H1 (cell line): ENCODE results near the gene DCP1A. TPM values are rescaled to one million over a fixed set of nuclear protein-coding genes. Genes with fewer than 3 reads are reported as not detected.

Experiments
- CTCF ChIA-PET: fragments of 300-600 bp; sonication (Branson Sonifier 250); formaldehyde crosslinking; loops from one replicate; lab custom pipeline; 2021; ENCODE audit not compliant: partially characterized antibody; lab: Charles Lee
- POLR2A ChIA-PET: fragments of 300-600 bp; sonication (Branson Sonifier 250); formaldehyde crosslinking; loops from one replicate; lab custom pipeline; 2021; ENCODE audit warnings: inconsistent platforms; ENCODE audit not compliant: partially characterized antibody; lab: Charles Lee
- DNase-seq, 2 experiments: peaks; one replicate each; pipeline versions ENCODE4 v3.0.0 to v3.0.0-alpha.2; 2010 to 2022; ENCODE audit warnings: low spot score in 2 of 2, low read depth in 1 of 2, mixed read lengths in 1 of 2
- FAIRE-seq: peaks from 2 replicates; lab custom pipeline; 2011; peaks lifted over from hg19 to GRCh38; lab: Jason Lieb, UNC
- H2AFZ ChIP-seq: 2 replicates; pipeline ENCODE4 v1.8.1; 2012; ENCODE audit warnings: low read length, inconsistent platforms
- H2AK5ac ChIP-seq: 2 replicates; pipeline ENCODE4 v1.6.1; 2013; ENCODE audit warnings: low read depth, low read length
- H2BK120ac ChIP-seq: replicated peaks from 2 replicates; pipeline ENCODE3; 2013; ENCODE audit warnings: low read depth, low read length, inconsistent platforms
- H2BK12ac ChIP-seq: 2 replicates; pipeline ENCODE4 v1.6.1; 2013; ENCODE audit warnings: low read depth, low read length
- H2BK15ac ChIP-seq: 2 replicates; pipeline ENCODE4 v1.6.1; 2013; ENCODE audit warnings: low read length
- H2BK20ac ChIP-seq: 2 replicates; pipeline ENCODE4 v1.6.1; 2013; ENCODE audit warnings: low read length
- H2BK5ac ChIP-seq: 2 replicates; pipeline ENCODE4 v1.6.1; 2013; ENCODE audit warnings: low read depth, low read length
- H3K14ac ChIP-seq: 2 replicates; pipeline ENCODE4 v1.6.1; 2013; ENCODE audit warnings: inconsistent platforms; ENCODE audit not compliant: insufficient read length
- H3K18ac ChIP-seq: 2 replicates; pipeline ENCODE4 v1.6.1; 2013; ENCODE audit warnings: low read length; ENCODE audit errors: extremely low read depth
- H3K23ac ChIP-seq: 2 replicates; pipeline ENCODE4 v1.6.1; 2013; ENCODE audit warnings: inconsistent platforms; ENCODE audit not compliant: insufficient read length
- H3K23me2 ChIP-seq: 2 replicates; pipeline ENCODE4 v1.6.1; 2013; ENCODE audit warnings: low read depth, low read length
- H3K27ac ChIP-seq: 2 replicates; pipeline ENCODE4 v1.6.1; 2011; ENCODE audit warnings: low read depth, low read length, inconsistent platforms
- H3K27me3 ChIP-seq, 4 experiments: replicated peaks in 1 of 4; 1 replicate in 1 of 4; 2 replicates in 3 of 4; pipeline versions ENCODE4 v1.6.1 to v1.8.1; 2011 to 2013; ENCODE audit warnings: low read length in 3 of 4, mild to moderate bottlenecking in 3 of 4, inconsistent platforms in 2 of 4, mixed read lengths in 2 of 4, moderate library complexity in 1 of 4; ENCODE audit not compliant: control insufficient read depth in 3 of 4, insufficient read depth in 3 of 4; ENCODE audit errors: extremely low read depth in 1 of 4
- H3K36me3 ChIP-seq, 4 experiments: 2 replicates each; pipeline versions ENCODE4 v1.6.1 to v1.8.1; 2011 to 2013; ENCODE audit warnings: mild to moderate bottlenecking in 4 of 4, low read length in 3 of 4, moderate library complexity in 2 of 4, control low read depth in 1 of 4, inconsistent platforms in 1 of 4; ENCODE audit not compliant: insufficient read depth in 4 of 4, control insufficient read depth in 2 of 4
- H3K4ac ChIP-seq: replicated peaks from 2 replicates; pipeline ENCODE3; 2013; ENCODE audit warnings: low read length, low read depth, mixed read lengths, inconsistent platforms; ENCODE audit not compliant: insufficient read length
- H3K4me1 ChIP-seq, 4 experiments: replicated peaks in 1 of 4; 1 replicate in 1 of 4; 2 replicates in 3 of 4; pipeline versions ENCODE4 v1.6.1 to v1.8.1; 2011 to 2013; ENCODE audit warnings: low read length in 3 of 4, inconsistent platforms in 2 of 4, mixed read lengths in 1 of 4; ENCODE audit not compliant: insufficient read depth in 4 of 4, control insufficient read depth in 3 of 4
- H3K4me2 ChIP-seq, 2 experiments: 2 replicates each; pipeline versions ENCODE4 v1.6.1 to v1.8.1; 2011 to 2013; ENCODE audit warnings: low read depth in 2 of 2, low read length in 2 of 2, control low read depth in 1 of 2, inconsistent platforms in 1 of 2, mild to moderate bottlenecking in 1 of 2; ENCODE audit not compliant: insufficient read depth in 1 of 2
- H3K4me3 ChIP-seq, 4 experiments: fragments of 200-600, 300-600 bp in 1 of 4; sonication (generic), shearing (Covaris generic), sonication (Bioruptor Twin) in 1 of 4; 2 replicates each; pipeline versions ENCODE4 v1.5.1 to v1.8.1; 2011 to 2016; ENCODE audit warnings: low read length in 4 of 4, low read depth in 3 of 4, control low read depth in 2 of 4, inconsistent platforms in 2 of 4, mild to moderate bottlenecking in 2 of 4, mixed read lengths in 1 of 4, moderate library complexity in 1 of 4; ENCODE audit not compliant: insufficient read depth in 2 of 4; ENCODE audit errors: extremely low read depth in 1 of 4
- H3K56ac ChIP-seq: replicated peaks from 2 replicates; pipeline ENCODE3; 2013; ENCODE audit warnings: low read depth, mild to moderate bottlenecking, mixed read lengths, low read length, inconsistent platforms; ENCODE audit not compliant: insufficient read length
- H3K79me1 ChIP-seq: 2 replicates; pipeline ENCODE4 v1.6.1; 2013; ENCODE audit warnings: low read depth, low read length, control low read depth
- H3K79me2 ChIP-seq, 2 experiments: 2 replicates each; pipeline versions ENCODE4 v1.6.1 to v1.8.1; 2012 to 2013; ENCODE audit warnings: low read length in 2 of 2, mild to moderate bottlenecking in 2 of 2, inconsistent platforms in 1 of 2; ENCODE audit not compliant: insufficient read depth in 2 of 2, control insufficient read depth in 1 of 2
- H3K9ac ChIP-seq, 4 experiments: replicated peaks in 1 of 4; 1 replicate in 1 of 4; 2 replicates in 3 of 4; pipeline versions ENCODE4 v1.6.1 to v1.8.1; 2011 to 2013; ENCODE audit warnings: low read depth in 3 of 4, low read length in 3 of 4, control low read depth in 2 of 4, mild to moderate bottlenecking in 2 of 4, moderate library complexity in 2 of 4, inconsistent platforms in 1 of 4; ENCODE audit errors: extremely low read depth in 1 of 4
- H3K9me3 ChIP-seq, 2 experiments: 2 replicates each; pipeline versions ENCODE4 v1.6.1 to v1.8.1; 2012 to 2013; ENCODE audit warnings: mild to moderate bottlenecking in 2 of 2, moderate library complexity in 2 of 2, control low read depth in 1 of 2, inconsistent platforms in 1 of 2, low read depth in 1 of 2, low read length in 1 of 2, mixed read lengths in 1 of 2; ENCODE audit not compliant: insufficient read depth in 2 of 2
- H4K20me1 ChIP-seq, 2 experiments: replicated peaks in 1 of 2; 2 replicates each; pipeline versions ENCODE3 to v1.8.1; 2011 to 2013; ENCODE audit warnings: inconsistent platforms in 2 of 2, low read length in 2 of 2, mild to moderate bottlenecking in 1 of 2; ENCODE audit not compliant: insufficient read depth in 2 of 2, control insufficient read depth in 1 of 2
- H4K5ac ChIP-seq: 2 replicates; pipeline ENCODE4 v1.6.1; 2013; ENCODE audit warnings: low read length, low read depth, mixed read lengths, inconsistent platforms; ENCODE audit not compliant: insufficient read length
- H4K8ac ChIP-seq: 2 replicates; pipeline ENCODE4 v1.8.0; 2013; ENCODE audit warnings: mild to moderate bottlenecking, moderate library complexity, low read length, inconsistent platforms; ENCODE audit not compliant: insufficient read depth; ENCODE audit errors: extremely low read depth
- H4K91ac ChIP-seq: replicated peaks from 2 replicates; pipeline ENCODE3; 2013; ENCODE audit warnings: low read length, mixed read lengths, inconsistent platforms; ENCODE audit not compliant: insufficient read length
- ATF3 ChIP-seq: IDR thresholded peaks from 2 replicates; pipeline ENCODE4 v1.6.1; 2011; ENCODE audit warnings: low read depth, mild to moderate bottlenecking, low read length; ENCODE audit not compliant: insufficient read depth
- CTBP2 ChIP-seq: IDR thresholded peaks from 2 replicates; pipeline ENCODE4 v1.7.0; 2011; ENCODE audit warnings: borderline replicate concordance, mild to moderate bottlenecking, moderate library complexity, mixed read lengths, low read length; ENCODE audit not compliant: insufficient read depth, insufficient read length
- EGR1 ChIP-seq: IDR thresholded peaks from 2 replicates; pipeline ENCODE4 v1.6.1; 2011; ENCODE audit warnings: low read depth, low read length, borderline replicate concordance
- EP300 ChIP-seq, 2 experiments: IDR thresholded peaks; 1 replicate in 1 of 2; 2 replicates in 1 of 2; pipeline ENCODE4 v1.6.1; 2011 to 2012; ENCODE audit warnings: low read depth in 2 of 2, low read length in 2 of 2, mild to moderate bottlenecking in 2 of 2, borderline replicate concordance in 1 of 2, inconsistent platforms in 1 of 2, moderate library complexity in 1 of 2
- HDAC2 ChIP-seq, 2 experiments: fragments of 300-600 bp in 1 of 2; sonication (generic) in 1 of 2; IDR thresholded peaks; 2 replicates each; pipeline ENCODE4 v1.6.1; 2011 to 2012; ENCODE audit warnings: low read depth in 2 of 2, low read length in 2 of 2, mild to moderate bottlenecking in 2 of 2, moderate library complexity in 2 of 2, borderline replicate concordance in 1 of 2, inconsistent platforms in 1 of 2
- JUN ChIP-seq: IDR thresholded peaks from 2 replicates; pipeline ENCODE4 v1.6.1; 2011; ENCODE audit warnings: low read depth, mild to moderate bottlenecking, improper control_type of control experiment, low read length
- KDM5A ChIP-seq: fragments of 200-600 bp; IDR thresholded peaks from 2 replicates; pipeline ENCODE4 v1.7.1; 2012; ENCODE audit warnings: mild to moderate bottlenecking, low read length, inconsistent platforms, mixed read lengths
- POLR2A ChIP-seq, 2 experiments: IDR thresholded peaks; 1 replicate in 1 of 2; 2 replicates in 1 of 2; pipeline ENCODE4 v1.6.1; 2011; ENCODE audit warnings: low read depth in 2 of 2, low read length in 2 of 2, mild to moderate bottlenecking in 2 of 2; ENCODE audit errors: control extremely low read depth in 1 of 2
- POLR2AphosphoS5 ChIP-seq: IDR thresholded peaks from 2 replicates; pipeline ENCODE4 v1.6.1; 2011; ENCODE audit warnings: low read depth, low read length
- RAD21 ChIP-seq, 2 experiments: IDR thresholded peaks in 1 of 2; conservative IDR thresholded peaks in 1 of 2; 2 replicates each; pipeline ENCODE4 v1.6.1; 2011; ENCODE audit warnings: low read depth in 2 of 2, low read length in 2 of 2, improper control_type of control experiment in 1 of 2, inconsistent platforms in 1 of 2, mild to moderate bottlenecking in 1 of 2, moderate library complexity in 1 of 2
- SP4 ChIP-seq: IDR thresholded peaks from 2 replicates; pipeline ENCODE4 v1.6.1; 2012; ENCODE audit warnings: low read length, inconsistent platforms
- TAF1 ChIP-seq: IDR thresholded peaks from 2 replicates; pipeline ENCODE4 v1.6.1; 2011; ENCODE audit warnings: mild to moderate bottlenecking, low read depth, low read length
- TBP ChIP-seq: IDR thresholded peaks from 2 replicates; pipeline ENCODE4 v1.6.1; 2011; ENCODE audit warnings: low read depth, low read length, improper control_type of control experiment
- WGBS, 2 experiments: shearing (Covaris generic) in 1 of 2; methylation state at CpG; one replicate each; pipeline versions ENCODE4 v1.1.6 to v1.1.7; 2013 to 2015; ENCODE audit warnings: low lambda C conversion rate in 2 of 2, mixed read lengths in 2 of 2, inconsistent platforms in 1 of 2, low coverage in 1 of 2, missing lambda C conversion rate in 1 of 2; ENCODE audit not compliant: insufficient replicate concordance in 2 of 2, insufficient coverage in 1 of 2, insufficient read length in 1 of 2; ENCODE audit errors: extremely low coverage in 1 of 2, missing lambda C conversion rate in 1 of 2; 5-methylcytosine and 5-hydroxymethylcytosine counted together
- polyA plus RNA-seq, 7 experiments: library from polyadenylated mRNA; depleted of rRNA in 3 of 7; stranded (reverse) in 5 of 7; unstranded in 2 of 7; fragments of >200 nt in 5 of 7; fragments of 200-250 nt in 2 of 7; gene quantifications; 1 replicate in 5 of 7; 2 replicates in 1 of 7; 4 replicates in 1 of 7; pipeline versions ENCODE4 v1.2.1 to v1.2.3, GENCODE V29; 2011 to 2013; ENCODE audit warnings: missing spikeins in 2 of 7, mixed read lengths in 2 of 7
- total RNA-seq: library from RNA; stranded (reverse); fragmentation: NEBNext Ultra II Directional; extraction: Animal tissue kit (Norgen Biotek cat#: 25700); gene quantifications from 2 replicates; pipeline ENCODE4 v1.2.1, GENCODE V29; 2021

DCP1A gene
- total and polyA plus RNA-seq, 2 of the 8 experiments (the other 6 are each of a cell fraction or from before 2014, with no cell fraction given) = 13.2 to 15.9 TPM

- H2BK5ac ChIP-seq = peak overlapping the region; percentile 96; the same call in 1 of the 2 replicates
- no peak overlapping the region for H3K14ac ChIP-seq
- peak overlapping the region; percentile 73 for H2BK20ac ChIP-seq
- H3K9ac ChIP-seq = no peak overlapping the region
- no peaks in the 10 kb centered on the region for H3K27me3 ChIP-seq
- H4K20me1 ChIP-seq = peaks cover 10 to 16% of the 10 kb centered on the region in 2 experiments
- H3K4me2 ChIP-seq = no peak overlapping the region
- H3K4me1 ChIP-seq = peaks cover 4 to 26% (median 21%) of the 10 kb centered on the region in 4 experiments
- no peak overlapping the region for H4K8ac ChIP-seq
- H3K4ac ChIP-seq = peak overlapping the region; percentile 14
- H3K27ac ChIP-seq = no peak overlapping the region
- peak overlapping the region; percentile 12; the same call in 1 of the 2 replicates for H3K18ac ChIP-seq
- H3K79me1 ChIP-seq = no peaks in the 10 kb centered on the region
- ChIA-PET POLR2A (interaction anchor here (1.0 to 20.5 kb wide), 7 partner anchors 9 to 91 kb away, joined by 3 to 449 read pairs (median 12); partner anchors contain the start of gene DCP1A), CTCF (interaction anchor here (0.8 to 3.5 kb wide), 7 partner anchors 13 to 124 kb away, joined by 3 to 13 read pairs (median 4); no protein-coding TSS in a partner anchor)
- H2BK120ac ChIP-seq = no peak overlapping the region
- no peaks in the 10 kb centered on the region for H3K9me3 ChIP-seq
- no peaks in the 10 kb centered on the region for H3K36me3 ChIP-seq
- H3K23ac ChIP-seq = no peak overlapping the region
- peaks cover 15% of the 10 kb centered on the region for H3K23me2 ChIP-seq
- no peak overlapping the region for H4K5ac ChIP-seq
- H2AK5ac ChIP-seq = 0 out of 2 replicates have a peak overlapping the region, but pooled peaks have one; percentile 6
- H3K4me3 ChIP-seq = no peak overlapping the region
- H2AFZ ChIP-seq = no peak overlapping the region
- WGBS, 2 experiments = 88% methylated on average over 3 of the region's 4 CpGs; no CpG with 5 or more reads in 1 of the 2 experiments
- H3K56ac ChIP-seq = no peak overlapping the region
- peak overlapping the region; percentile 12 for H4K91ac ChIP-seq
- peak overlapping the region; percentile 78; the same call in 1 of the 2 replicates for H2BK15ac ChIP-seq
- peaks cover 27 to 36% of the 10 kb centered on the region in 2 experiments for H3K79me2 ChIP-seq
- H2BK12ac ChIP-seq = peak overlapping the region; percentile 78; the same call in 1 of the 2 replicates
- FAIRE-seq = no peak
- DNase-seq = no peak
- TF ChIP-seq TBP (no peak), EGR1 (no peak), RAD21 (IDR thresholded peaks at IDR 0.05 in 1 of 2, conservative IDR thresholded peaks at IDR 0.05 in 1 of 2; ENCODE audit: low read depth in 2 of 2, low read length in 2 of 2) (no peak), KDM5A (no peak), POLR2AphosphoS5 (no peak), POLR2A (IDR thresholded peaks at IDR 0.05; ENCODE audit: control extremely low read depth in 1 of 2, low read depth in 2 of 2, low read length in 2 of 2) (no peak), JUN (no peak), CTBP2 (no peak), SP4 (no peak), ATF3 (no peak), TAF1 (no peak), EP300 (IDR thresholded peaks at IDR 0.05; ENCODE audit: borderline replicate concordance in 1 of 2, low read depth in 2 of 2, low read length in 2 of 2) (no peak), HDAC2 (IDR thresholded peaks at IDR 0.05; ENCODE audit: borderline replicate concordance in 1 of 2, low read depth in 2 of 2, low read length in 2 of 2) (no peak)
Observed at GRCh38 chr3:53257465-53257864, 89.9 kb downstream of the DCP1A start.
